Measurements from ENCODE around the gene RNASEH2A. TPM values are rescaled to one million over a fixed set of nuclear protein-coding genes. Genes with fewer than 3 reads are reported as not detected.
A peak's percentile ranks its signal among the peaks of the same experiment; 100 is the strongest.

RNASEH2A gene
- total and polyA plus RNA-seq, 2 of the 13 experiments (the other 11 are each of a cell fraction or from before 2014, with no cell fraction given), result 25.1 to 35.8 TPM

DNA sequence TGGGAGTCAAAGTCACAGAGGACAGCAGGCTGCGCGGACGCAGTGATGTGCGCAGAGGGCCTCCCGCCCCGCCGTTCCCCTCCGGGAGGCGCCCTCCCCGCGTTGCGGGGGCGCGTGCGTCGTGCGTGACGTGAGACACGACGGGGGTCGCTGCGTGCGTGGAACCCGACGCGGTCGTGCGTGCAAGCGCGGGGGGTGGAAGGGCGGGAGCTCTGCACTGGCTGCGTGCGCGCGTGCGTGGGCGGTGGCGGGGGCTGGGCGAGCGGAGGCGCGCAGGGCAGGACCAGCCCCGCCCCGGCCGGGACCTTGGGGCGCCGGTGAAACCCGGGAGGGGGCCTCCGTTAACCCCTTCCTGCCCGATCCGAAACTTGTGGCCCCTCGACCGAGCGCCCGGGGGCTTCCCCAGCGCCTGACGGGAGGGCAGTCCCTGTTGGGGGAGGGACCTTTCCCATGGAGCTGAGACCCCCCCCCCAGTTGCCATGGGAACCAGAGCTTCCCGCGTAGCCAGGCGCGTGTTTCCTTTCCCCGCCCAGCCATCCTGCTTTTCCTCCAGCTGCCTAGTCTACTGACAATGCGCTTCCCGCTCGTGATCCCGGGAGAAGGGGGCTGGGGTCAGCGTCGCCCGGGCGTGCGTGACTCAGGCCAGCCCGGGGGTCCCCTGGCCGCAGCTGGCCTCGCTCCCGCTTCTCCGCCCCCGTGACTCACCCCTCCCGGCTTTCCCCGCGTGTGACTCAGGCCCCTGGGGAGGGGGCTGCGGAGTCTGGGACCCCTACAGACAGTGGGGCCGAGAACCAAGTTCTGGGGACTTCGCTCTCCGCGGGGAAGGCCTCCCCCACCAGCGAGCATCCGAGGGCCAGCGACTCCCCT lies 23.7 kb upstream of the RNASEH2A start (continued):
- no peak for TF ChIP-seq ZNF75D (CRISPR knock-in tag; IDR thresholded peaks at IDR 0.05; ENCODE audit: borderline replicate concordance)
- peak; percentile 40 for TF ChIP-seq XRCC5 (optimal IDR thresholded peaks at IDR 0.05; ENCODE audit: low read length)
- TF ChIP-seq, protein P1, sequence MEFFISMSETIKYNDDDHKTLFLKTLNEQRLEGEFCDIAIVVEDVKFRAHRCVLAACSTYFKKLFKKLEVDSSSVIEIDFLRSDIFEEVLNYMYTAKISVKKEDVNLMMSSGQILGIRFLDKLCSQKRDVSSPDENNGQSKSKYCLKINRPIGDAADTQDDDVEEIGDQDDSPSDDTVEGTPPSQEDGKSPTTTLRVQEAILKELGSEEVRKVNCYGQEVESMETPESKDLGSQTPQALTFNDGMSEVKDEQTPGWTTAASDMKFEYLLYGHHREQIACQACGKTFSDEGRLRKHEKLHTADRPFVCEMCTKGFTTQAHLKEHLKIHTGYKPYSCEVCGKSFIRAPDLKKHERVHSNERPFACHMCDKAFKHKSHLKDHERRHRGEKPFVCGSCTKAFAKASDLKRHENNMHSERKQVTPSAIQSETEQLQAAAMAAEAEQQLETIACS (CRISPR knock-in tag; IDR thresholded peaks at IDR 0.05), result peak; percentile 78
- TF ChIP-seq GATAD2A (CRISPR knock-in tag; IDR thresholded peaks at IDR 0.05), result peak; percentile 33; the same call in 1 of the 2 replicates
- TF ChIP-seq RFX1 (IDR thresholded peaks at IDR 0.05), result peak; percentile 68
- TF ChIP-seq RXRA (CRISPR knock-in tag; IDR thresholded peaks at IDR 0.05), result 0 out of 2 replicates have a peak, but pooled peaks have one; percentile 22
- no peak for TF ChIP-seq FOXO1 (CRISPR knock-in tag; IDR thresholded peaks at IDR 0.05)
- TF ChIP-seq SCMH1 (CRISPR knock-in tag; IDR thresholded peaks at IDR 0.05; ENCODE audit: borderline replicate concordance), result no peak
- TF ChIP-seq MEF2D (CRISPR knock-in tag; IDR thresholded peaks at IDR 0.05), result no peak
- no peak for TF ChIP-seq ZNF674 (CRISPR knock-in tag; IDR thresholded peaks at IDR 0.05; ENCODE audit: low read depth)
- TF ChIP-seq, protein P2, sequence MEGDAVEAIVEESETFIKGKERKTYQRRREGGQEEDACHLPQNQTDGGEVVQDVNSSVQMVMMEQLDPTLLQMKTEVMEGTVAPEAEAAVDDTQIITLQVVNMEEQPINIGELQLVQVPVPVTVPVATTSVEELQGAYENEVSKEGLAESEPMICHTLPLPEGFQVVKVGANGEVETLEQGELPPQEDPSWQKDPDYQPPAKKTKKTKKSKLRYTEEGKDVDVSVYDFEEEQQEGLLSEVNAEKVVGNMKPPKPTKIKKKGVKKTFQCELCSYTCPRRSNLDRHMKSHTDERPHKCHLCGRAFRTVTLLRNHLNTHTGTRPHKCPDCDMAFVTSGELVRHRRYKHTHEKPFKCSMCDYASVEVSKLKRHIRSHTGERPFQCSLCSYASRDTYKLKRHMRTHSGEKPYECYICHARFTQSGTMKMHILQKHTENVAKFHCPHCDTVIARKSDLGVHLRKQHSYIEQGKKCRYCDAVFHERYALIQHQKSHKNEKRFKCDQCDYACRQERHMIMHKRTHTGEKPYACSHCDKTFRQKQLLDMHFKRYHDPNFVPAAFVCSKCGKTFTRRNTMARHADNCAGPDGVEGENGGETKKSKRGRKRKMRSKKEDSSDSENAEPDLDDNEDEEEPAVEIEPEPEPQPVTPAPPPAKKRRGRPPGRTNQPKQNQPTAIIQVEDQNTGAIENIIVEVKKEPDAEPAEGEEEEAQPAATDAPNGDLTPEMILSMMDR (CRISPR knock-in tag; IDR thresholded peaks at IDR 0.05), result peak; percentile 40; the same call in 1 of the 2 replicates
- TF ChIP-seq, protein P3, sequence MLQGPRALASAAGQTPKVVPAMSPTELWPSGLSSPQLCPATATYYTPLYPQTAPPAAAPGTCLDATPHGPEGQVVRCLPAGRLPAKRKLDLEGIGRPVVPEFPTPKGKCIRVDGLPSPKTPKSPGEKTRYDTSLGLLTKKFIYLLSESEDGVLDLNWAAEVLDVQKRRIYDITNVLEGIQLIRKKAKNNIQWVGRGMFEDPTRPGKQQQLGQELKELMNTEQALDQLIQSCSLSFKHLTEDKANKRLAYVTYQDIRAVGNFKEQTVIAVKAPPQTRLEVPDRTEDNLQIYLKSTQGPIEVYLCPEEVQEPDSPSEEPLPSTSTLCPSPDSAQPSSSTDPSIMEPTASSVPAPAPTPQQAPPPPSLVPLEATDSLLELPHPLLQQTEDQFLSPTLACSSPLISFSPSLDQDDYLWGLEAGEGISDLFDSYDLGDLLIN (CRISPR knock-in tag; IDR thresholded peaks at IDR 0.05; ENCODE audit: borderline replicate concordance), result no peak
- TF ChIP-seq SOX13 (IDR thresholded peaks at IDR 0.05), result no peak
- TF ChIP-seq SOX13 (CRISPR knock-in tag; conservative IDR thresholded peaks at IDR 0.05 in 1 of 2, IDR thresholded peaks at IDR 0.05 in 1 of 2), result 0 out of 4 replicates have a peak, but pooled peaks of 1 of the 2 experiments have one; percentile 10
- peak; percentile 23; the same call in 1 of the 2 replicates for TF ChIP-seq ZNF563 (CRISPR knock-in tag; IDR thresholded peaks at IDR 0.05)
- TF ChIP-seq AKAP8 (CRISPR knock-in tag; IDR thresholded peaks at IDR 0.05), result 0 out of 2 replicates have a peak, but pooled peaks have one; percentile 47
- TF ChIP-seq ZNF772 (CRISPR knock-in tag; IDR thresholded peaks at IDR 0.05), result 0 out of 2 replicates have a peak, but pooled peaks have one; percentile 48
- TF ChIP-seq ZNF768 (CRISPR knock-in tag; IDR thresholded peaks at IDR 0.05), result peak; percentile 50
- no peak for TF ChIP-seq NCOA1 (CRISPR knock-in tag; IDR thresholded peaks at IDR 0.05)
- no peak for TF ChIP-seq MYNN (CRISPR knock-in tag; IDR thresholded peaks at IDR 0.05; ENCODE audit: low read depth)
- no peak for TF ChIP-seq ZNF572 (CRISPR knock-in tag; IDR thresholded peaks at IDR 0.05)
- TF ChIP-seq, protein P4, sequence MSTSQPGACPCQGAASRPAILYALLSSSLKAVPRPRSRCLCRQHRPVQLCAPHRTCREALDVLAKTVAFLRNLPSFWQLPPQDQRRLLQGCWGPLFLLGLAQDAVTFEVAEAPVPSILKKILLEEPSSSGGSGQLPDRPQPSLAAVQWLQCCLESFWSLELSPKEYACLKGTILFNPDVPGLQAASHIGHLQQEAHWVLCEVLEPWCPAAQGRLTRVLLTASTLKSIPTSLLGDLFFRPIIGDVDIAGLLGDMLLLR (CRISPR knock-in tag; IDR thresholded peaks at IDR 0.05), result peak; percentile 17; the same call in 1 of the 2 replicates
- no peak for TF ChIP-seq ZKSCAN5 (CRISPR knock-in tag; IDR thresholded peaks at IDR 0.05)
- TF ChIP-seq FOSL2 (CRISPR knock-in tag; IDR thresholded peaks at IDR 0.05), result peak; percentile 52; the same call in 1 of the 2 replicates
- TF ChIP-seq, protein P5, sequence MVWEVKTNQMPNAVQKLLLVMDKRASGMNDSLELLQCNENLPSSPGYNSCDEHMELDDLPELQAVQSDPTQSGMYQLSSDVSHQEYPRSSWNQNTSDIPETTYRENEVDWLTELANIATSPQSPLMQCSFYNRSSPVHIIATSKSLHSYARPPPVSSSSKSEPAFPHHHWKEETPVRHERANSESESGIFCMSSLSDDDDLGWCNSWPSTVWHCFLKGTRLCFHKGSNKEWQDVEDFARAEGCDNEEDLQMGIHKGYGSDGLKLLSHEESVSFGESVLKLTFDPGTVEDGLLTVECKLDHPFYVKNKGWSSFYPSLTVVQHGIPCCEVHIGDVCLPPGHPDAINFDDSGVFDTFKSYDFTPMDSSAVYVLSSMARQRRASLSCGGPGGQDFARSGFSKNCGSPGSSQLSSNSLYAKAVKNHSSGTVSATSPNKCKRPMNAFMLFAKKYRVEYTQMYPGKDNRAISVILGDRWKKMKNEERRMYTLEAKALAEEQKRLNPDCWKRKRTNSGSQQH (CRISPR knock-in tag; IDR thresholded peaks at IDR 0.05; ENCODE audit: low read depth), result no peak
